Stimulated activated memory B cell treated with anti-CD40 and anti-IgM and Interleukin-4, amounts not matched to agents 10 μg/mL and 1 μg/mL and 100 μg/mL, for 72 hours (primary cell): ENCODE measurements around the gene RFFL.
A peak's percentile ranks its signal among the peaks of the same experiment; 100 is the strongest.
"Not testable (repeated sequence)": the region's sequence is repeated elsewhere in the genome, so short reads cannot be mapped to it uniquely, and the experiment has no call there.

Source experiments
- ATAC-seq: fragments of 150-1000 bp; cut with Tn5 transposase; 2 replicates; pipeline ENCODE4 v1.10.0; 2021
- H3K27ac Mint-ChIP-seq: one replicate; pipeline ENCODE4 v1.8.0; 2022; ENCODE audit warnings: mild to moderate bottlenecking, mixed read lengths
- H3K27me3 Mint-ChIP-seq: one replicate; pipeline ENCODE4 v1.8.0; 2022; ENCODE audit warnings: mixed read lengths
- H3K36me3 Mint-ChIP-seq: one replicate; pipeline ENCODE4 v1.8.0; 2022; ENCODE audit warnings: mixed read lengths
- H3K4me1 Mint-ChIP-seq: one replicate; pipeline ENCODE4 v1.8.0; 2022; ENCODE audit warnings: mixed read lengths
- H3K4me3 Mint-ChIP-seq: one replicate; pipeline ENCODE4 v1.8.0; 2022; ENCODE audit warnings: mild to moderate bottlenecking, moderate library complexity, mixed read lengths
- H3K9me3 Mint-ChIP-seq: one replicate; pipeline ENCODE4 v1.8.0; 2022; ENCODE audit warnings: mixed read lengths

Gene RFFL

DNA sequence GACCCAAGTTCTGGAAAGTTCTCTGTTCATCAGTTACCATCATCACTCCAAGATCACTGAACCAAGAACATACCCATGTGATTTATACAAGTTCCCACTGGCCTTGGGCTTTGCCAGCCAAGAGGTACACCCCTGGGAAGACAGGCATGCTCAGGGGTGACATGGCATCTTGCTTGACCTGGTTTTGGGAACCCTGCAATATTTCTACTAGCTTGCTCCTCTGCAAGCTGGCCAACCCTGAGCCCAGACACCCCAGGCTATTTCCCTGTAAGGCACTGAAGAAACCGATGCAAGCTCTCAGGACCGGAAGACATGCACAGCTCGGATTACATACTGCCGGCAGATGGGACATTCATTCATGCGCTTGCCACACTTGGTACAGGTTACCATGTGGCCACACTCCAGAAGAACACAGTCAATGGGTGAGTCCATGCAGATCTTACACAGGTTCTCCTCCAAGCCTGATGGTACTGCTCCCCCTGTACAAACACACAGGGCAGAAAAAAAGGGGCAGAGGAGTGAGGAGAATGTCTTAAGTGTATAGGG is 51.8 kb downstream of the RFFL start:
- Mint-ChIP-seq H3K4me1 (no peaks in the 10 kb centered on the region), H3K36me3 (peaks cover 46% of the 10 kb centered on the region), H3K27ac (no peak overlapping the region), H3K27me3 (no peaks in the 10 kb centered on the region), H3K9me3 (no peaks in the 10 kb centered on the region), H3K4me3 (no peak overlapping the region)
- no peak for ATAC-seq

DNA sequence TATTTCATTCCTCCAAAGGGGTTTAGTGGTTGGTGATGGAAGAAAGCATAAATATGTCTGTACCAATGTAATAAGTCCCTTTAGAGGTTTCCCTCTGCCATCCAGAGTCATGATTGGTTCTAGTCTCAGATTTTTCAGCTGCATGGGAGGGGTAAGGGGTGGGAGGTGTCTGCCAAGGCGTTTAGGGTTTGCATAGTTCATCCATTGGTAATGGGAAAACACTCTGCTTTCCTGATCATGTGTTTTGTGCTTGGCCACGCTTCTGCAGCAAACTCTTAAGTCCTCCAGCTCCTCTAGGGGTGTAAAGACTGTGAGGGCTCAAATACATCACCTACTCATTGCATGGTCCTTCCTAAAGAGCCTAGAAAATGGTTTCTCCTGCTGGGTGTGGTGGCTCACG is 53.4 kb downstream of the RFFL start:
- Mint-ChIP-seq H3K36me3 (peaks cover 38% of the 10 kb centered on the region), H3K27ac (no peak overlapping the region), H3K9me3 (no peaks in the 10 kb centered on the region), H3K4me1 (no peaks in the 10 kb centered on the region), H3K4me3 (no peak overlapping the region), H3K27me3 (no peaks in the 10 kb centered on the region)
- ATAC-seq = no peak

DNA sequence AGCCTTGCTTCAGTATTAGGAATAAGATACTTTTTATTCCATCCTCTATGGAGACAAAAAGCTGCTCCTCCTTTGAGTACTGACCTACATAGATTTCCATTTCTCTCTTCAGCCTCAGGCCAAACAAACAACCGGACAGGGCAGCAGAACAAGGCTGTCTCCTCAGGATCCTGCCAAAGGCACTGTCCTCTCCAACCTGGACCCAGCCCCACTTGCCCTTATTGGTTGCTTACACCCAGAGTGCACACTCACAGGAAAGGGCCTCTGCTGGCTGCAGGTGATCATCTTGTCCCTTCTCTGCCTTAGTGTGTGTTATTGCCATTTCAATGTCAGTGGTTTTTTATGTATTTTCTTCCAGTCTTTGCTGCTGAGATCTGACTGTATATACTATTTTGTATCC is 56.5 kb downstream of the RFFL start:
- peak overlapping the region; percentile 15 for H3K27ac Mint-ChIP-seq
- no peaks in the 10 kb centered on the region for H3K9me3 Mint-ChIP-seq
- ATAC-seq = no peak
- no peaks in the 10 kb centered on the region for H3K27me3 Mint-ChIP-seq
- no peak overlapping the region for H3K4me3 Mint-ChIP-seq
- peaks cover 40% of the 10 kb centered on the region for H3K36me3 Mint-ChIP-seq
- no peaks in the 10 kb centered on the region for H3K4me1 Mint-ChIP-seq

DNA sequence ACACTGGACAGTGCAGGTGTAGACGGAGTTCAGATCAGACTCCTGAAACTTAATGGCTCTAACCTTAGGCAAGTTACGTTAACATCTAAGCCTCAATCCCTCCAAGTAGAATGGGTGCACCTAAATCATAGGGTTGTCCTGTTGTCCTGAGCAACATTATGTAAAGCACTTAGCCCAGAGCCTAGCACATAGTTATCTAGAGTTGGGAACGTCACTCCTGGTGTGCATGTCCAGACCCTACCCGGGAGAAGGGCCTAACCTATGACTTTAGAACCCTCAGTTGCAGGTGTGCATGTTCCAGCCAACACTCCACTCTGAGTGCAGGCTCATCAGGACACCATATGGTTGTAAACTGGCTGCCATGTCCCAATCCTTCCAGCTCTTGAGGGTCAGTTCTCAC is 57.2 kb downstream of the RFFL start:
- H3K27me3 Mint-ChIP-seq = no peaks in the 10 kb centered on the region
- no peak overlapping the region for H3K4me3 Mint-ChIP-seq
- peaks cover 46% of the 10 kb centered on the region for H3K36me3 Mint-ChIP-seq
- H3K27ac Mint-ChIP-seq = no peak overlapping the region
- no peak for ATAC-seq
- no peaks in the 10 kb centered on the region for H3K4me1 Mint-ChIP-seq
- no peaks in the 10 kb centered on the region for H3K9me3 Mint-ChIP-seq

DNA sequence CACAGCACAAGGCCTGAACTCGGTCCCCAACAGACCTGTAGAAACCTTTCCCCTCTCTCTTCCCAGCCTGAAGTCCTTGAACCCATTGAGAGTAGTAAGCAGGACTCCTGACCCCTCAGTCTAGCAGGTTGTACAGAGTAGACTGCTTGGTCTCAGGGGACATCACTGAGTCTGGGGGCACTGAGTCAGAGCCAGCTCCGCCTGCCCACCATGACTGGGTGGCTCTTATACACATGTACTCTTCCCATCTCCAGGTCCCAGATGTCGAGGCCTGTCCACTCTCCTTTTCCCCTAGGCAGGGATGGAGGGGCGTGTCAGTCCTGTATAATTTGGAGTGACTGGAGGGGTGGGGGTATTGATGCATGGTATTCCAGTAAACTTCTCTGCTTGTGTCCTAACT is 59.7 kb downstream of the RFFL start:
- Mint-ChIP-seq H3K27ac (no peak overlapping the region), H3K4me1 (no peaks in the 10 kb centered on the region)

DNA sequence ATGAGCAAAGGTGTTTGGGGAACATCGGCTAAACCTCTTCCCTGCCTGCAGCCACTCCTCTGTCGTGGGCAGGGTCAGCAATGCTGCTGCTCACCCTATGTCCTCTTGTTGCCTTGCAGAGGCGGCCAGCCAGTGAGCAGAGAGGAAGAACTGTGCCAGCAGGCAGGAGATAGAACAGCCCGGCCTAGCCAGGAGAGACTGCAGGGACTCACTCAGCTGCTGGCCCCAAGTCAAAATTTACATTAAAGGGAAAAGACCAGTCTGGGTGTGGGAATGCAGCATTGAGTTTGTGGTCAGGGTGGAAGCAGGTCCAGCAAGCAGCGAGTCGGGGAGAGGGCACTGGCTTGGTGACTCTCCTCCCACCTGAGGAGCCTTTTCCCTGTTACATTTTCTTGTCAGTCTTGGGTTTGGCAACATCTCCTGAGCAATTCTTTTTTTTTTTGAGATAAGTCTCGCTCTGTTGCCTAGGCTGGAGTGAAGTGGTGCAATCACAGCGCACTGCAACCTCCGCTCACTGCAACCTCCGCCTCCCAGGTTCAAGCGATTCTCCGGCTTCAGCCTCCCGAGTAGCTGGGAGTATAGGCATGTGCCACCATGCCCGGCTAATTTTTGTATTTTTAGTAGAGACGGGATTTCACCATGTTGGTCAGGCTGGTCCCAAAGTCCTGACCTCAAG is 60.5 kb downstream of the RFFL start:
- Mint-ChIP-seq H3K4me1 (peaks cover 5% of the 10 kb centered on the region), H3K4me3 (no peak overlapping the region), H3K36me3 (peaks cover 38% of the 10 kb centered on the region), H3K27ac (no peak overlapping the region), H3K27me3 (no peaks in the 10 kb centered on the region), H3K9me3 (no peaks in the 10 kb centered on the region)
- no peak for ATAC-seq

More for the DNA sequence above, 59.7 kb downstream of the RFFL start:
- H3K27me3 Mint-ChIP-seq = no peaks in the 10 kb centered on the region
- no peaks in the 10 kb centered on the region for H3K9me3 Mint-ChIP-seq
- peaks cover 39% of the 10 kb centered on the region for H3K36me3 Mint-ChIP-seq
- no peak overlapping the region for H3K4me3 Mint-ChIP-seq
- ATAC-seq = no peak

DNA sequence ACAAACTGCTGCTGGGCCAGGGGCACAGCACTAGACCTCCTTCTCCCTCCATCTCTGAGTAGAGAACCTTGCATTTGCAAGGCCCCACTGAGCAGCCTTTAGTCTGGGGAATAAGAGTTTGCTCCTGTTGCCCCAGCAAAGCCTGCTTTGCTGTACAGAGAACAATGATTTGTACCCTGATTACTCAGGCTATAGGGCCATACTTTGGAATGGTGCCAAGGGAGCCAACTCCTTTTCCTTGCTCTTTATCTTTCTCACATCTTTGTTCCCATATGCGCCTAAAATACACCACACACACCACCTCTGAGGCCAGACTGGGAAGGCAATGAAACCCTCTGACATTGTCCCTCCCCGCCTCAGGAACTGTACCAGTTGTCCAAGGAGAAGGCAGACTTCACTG is 62.0 kb downstream of the RFFL start:
- no peak overlapping the region for H3K27ac Mint-ChIP-seq
- H3K4me3 Mint-ChIP-seq = no peak overlapping the region
- no peaks in the 10 kb centered on the region for H3K9me3 Mint-ChIP-seq
- H3K4me1 Mint-ChIP-seq = peaks cover 6% of the 10 kb centered on the region
- peaks cover 27% of the 10 kb centered on the region for H3K36me3 Mint-ChIP-seq
- ATAC-seq = no peak
- H3K27me3 Mint-ChIP-seq = no peaks in the 10 kb centered on the region

DNA sequence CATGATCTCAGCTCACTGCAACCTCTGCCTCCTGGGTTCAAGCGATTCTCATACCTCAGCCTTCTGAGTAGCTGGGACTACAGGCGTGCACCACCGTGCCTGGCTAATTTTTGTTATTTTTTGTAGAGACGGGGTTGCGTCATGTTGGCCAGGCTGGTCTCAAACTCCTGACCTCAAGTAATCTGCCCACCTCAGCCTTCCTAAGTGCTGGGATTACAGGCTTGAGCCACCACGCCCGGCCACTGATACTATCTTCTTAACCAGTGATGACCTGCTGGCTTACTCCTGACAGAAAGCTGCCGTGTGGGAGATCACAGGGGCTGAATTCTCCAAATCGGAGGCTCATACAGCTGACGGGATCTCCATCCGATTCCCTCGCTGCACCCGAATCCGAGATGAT is 62.5 kb downstream of the RFFL start:
- H3K27ac Mint-ChIP-seq, H3K9me3 Mint-ChIP-seq, H3K4me1 Mint-ChIP-seq, H3K27me3 Mint-ChIP-seq, H3K4me3 Mint-ChIP-seq, ATAC-seq: not testable (repeated sequence)
- H3K36me3 Mint-ChIP-seq = peaks cover 33% of the 10 kb centered on the region

DNA sequence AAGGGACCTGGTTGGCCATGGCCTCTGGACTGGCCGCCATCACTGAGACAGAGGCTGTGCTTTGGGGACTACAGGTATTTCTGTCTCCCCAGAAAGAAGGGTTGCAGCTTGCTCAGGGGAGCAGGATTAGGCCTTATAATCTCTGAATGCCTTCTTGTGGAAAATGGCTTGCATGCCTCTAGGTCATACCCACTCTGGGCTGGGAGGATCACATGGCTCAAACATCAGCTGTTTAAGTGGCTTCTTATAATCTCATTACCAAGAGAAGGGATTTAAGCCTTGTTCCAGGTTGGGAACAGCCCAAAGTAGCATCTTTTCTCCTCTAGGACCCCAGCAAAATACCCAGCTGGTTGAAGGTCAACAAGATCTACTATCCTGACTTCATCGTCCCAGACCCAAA is 64.1 kb downstream of the RFFL start:
- peaks cover 36% of the 10 kb centered on the region for H3K36me3 Mint-ChIP-seq
- no peak overlapping the region for H3K27ac Mint-ChIP-seq
- H3K4me1 Mint-ChIP-seq = peaks cover 6% of the 10 kb centered on the region
- H3K27me3 Mint-ChIP-seq = no peaks in the 10 kb centered on the region
- H3K9me3 Mint-ChIP-seq = no peaks in the 10 kb centered on the region
- ATAC-seq = no peak
- no peak overlapping the region for H3K4me3 Mint-ChIP-seq

DNA sequence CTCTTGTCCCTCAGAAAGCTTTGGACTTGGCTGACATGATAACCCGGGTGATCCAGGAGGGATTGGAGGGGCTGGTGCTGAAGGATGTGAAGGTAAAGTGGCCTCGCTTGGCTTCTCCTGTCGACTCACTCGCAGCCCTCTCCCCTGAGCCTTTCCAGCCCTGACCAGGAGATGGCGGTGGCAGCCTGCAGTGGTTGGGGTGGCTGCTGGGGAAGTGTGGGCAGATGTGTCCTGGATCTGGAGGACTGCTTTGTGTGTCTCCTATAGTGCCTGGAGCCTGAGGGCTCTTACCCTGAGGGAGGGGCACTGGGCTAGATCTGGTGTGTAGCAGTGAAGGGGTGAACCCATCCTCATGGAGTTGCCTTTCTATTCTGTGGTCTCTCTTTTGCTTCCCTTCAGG is 65.3 kb downstream of the RFFL start:
- peaks cover 6% of the 10 kb centered on the region for H3K4me1 Mint-ChIP-seq
- peak overlapping the region; percentile 10 for H3K27ac Mint-ChIP-seq
- H3K27me3 Mint-ChIP-seq = no peaks in the 10 kb centered on the region
- peak; percentile 92 for ATAC-seq
- H3K9me3 Mint-ChIP-seq = no peaks in the 10 kb centered on the region
- H3K4me3 Mint-ChIP-seq = no peak overlapping the region
- peaks cover 31% of the 10 kb centered on the region for H3K36me3 Mint-ChIP-seq

DNA sequence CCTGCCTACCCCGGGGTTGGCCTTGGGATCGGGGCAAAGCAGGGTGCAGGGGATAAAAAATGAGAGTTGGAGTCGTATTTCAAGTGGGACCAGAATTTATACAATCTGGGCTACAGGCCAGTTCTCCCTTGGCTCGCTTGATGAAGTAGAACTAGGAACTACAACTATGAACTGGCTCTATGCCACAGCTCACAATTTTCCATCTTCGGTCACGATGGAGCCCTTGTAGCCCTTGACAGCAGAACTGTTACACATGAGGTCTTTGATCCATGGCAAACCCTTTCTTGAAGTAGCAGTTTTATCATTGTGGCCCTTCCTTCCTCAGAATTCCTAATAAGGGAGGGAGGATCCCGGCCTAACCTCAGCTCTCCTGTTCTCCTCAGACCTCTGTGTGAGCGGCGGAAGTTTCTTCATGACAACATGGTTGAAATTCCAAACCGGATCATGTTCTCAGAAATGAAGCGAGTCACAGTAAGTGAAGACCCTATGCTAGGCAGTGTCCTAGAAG is 66.1 kb downstream of the RFFL start:
- no peak overlapping the region for H3K4me3 Mint-ChIP-seq
- H3K27ac Mint-ChIP-seq = no peak overlapping the region
- no peak for ATAC-seq
- no peaks in the 10 kb centered on the region for H3K9me3 Mint-ChIP-seq
- peaks cover 31% of the 10 kb centered on the region for H3K36me3 Mint-ChIP-seq
- no peaks in the 10 kb centered on the region for H3K27me3 Mint-ChIP-seq
- H3K4me1 Mint-ChIP-seq = peaks cover 6% of the 10 kb centered on the region

DNA sequence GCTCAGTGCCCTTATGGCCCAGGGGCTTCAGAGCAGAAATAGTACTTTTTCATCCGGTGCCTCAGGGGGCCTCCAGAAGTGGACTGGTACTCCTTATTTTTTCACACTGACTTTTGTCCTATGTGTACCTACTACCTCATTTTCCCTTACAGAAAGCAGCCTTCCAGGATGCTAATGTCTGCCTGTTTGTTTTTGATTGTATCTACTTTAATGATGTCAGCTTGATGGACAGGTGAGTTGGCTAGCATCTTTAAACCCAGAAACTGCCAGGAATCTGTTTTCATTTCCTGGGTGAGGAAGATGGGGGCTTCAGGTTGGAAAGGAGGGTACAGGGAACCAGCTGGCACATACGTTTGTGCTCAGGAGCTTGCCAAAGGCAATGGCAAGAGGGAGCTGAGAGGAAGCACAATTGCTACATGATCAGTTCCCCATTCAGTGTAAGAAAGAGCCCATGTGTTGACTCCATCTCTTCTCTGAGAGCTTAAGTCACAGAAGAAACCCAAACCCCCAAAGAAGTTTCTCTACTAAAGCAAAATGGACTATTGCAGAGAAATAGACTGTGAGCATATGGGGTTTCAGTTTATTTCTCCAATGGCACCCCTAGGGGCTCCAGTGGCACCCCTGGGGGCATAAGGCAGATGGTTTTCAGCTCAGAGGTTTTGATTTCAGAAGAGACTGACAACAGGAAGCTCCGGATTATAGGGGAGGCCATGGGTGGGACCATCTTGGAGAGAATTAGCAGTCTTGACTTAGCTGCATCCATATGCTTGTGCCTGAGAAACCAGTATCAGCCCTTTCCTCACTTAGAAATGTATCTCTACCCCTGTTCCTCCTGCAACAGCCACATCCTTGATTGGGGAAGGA is 66.9 kb downstream of the RFFL start:
- H3K9me3 Mint-ChIP-seq = no peaks in the 10 kb centered on the region
- H3K27me3 Mint-ChIP-seq = no peaks in the 10 kb centered on the region
- no peak for ATAC-seq
- H3K4me1 Mint-ChIP-seq = peaks cover 6% of the 10 kb centered on the region
- H3K27ac Mint-ChIP-seq = no peak overlapping the region
- no peak overlapping the region for H3K4me3 Mint-ChIP-seq
- peaks cover 33% of the 10 kb centered on the region for H3K36me3 Mint-ChIP-seq

DNA sequence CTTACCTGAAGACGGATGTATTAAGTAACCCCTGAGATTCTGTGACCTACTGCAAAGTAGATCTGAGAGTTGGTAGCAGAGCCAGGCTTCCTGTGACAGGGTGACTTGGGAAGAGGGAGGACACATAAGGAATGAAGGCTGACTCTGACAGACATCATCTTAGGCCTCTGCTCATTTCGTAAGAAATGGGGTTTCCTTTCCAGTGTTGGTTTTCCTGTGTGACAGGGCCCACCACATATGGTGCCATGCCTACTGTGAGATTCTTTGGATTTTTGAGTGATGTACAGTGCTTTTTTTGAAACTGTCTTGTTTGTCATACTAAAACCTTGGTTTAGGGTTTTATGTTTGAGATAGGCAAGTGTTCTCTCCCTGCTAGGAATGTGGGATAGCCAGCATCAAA is 70.5 kb downstream of the RFFL start:
- Mint-ChIP-seq H3K27me3 (no peaks in the 10 kb centered on the region), H3K27ac (no peak overlapping the region), H3K4me1 (peaks cover 1% of the 10 kb centered on the region), H3K9me3 (no peaks in the 10 kb centered on the region), H3K4me3 (no peak overlapping the region), H3K36me3 (peaks cover 61% of the 10 kb centered on the region)
- ATAC-seq = no peak

DNA sequence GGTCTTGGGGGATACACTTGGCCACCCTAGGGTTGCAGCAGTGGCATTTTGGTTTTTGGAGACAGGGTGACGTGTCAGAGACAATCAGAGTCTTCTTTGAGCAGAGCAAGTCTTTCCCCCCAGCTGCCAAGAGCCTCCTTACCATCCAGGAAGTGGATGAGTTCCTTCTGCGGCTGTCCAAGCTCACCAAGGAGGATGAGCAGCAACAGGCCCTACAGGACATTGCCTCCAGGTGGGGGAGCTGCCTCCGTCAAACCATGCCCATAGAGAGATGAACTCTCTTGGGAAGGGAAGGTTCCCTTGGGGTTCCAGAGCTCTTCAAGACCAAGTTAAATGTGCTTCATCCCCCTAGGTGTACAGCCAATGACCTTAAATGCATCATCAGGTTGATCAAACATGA is 71.9 kb downstream of the RFFL start:
- Mint-ChIP-seq H3K9me3 (no peaks in the 10 kb centered on the region), H3K27ac (no peak overlapping the region), H3K36me3 (peaks cover 67% of the 10 kb centered on the region), H3K4me1 (no peaks in the 10 kb centered on the region), H3K27me3 (no peaks in the 10 kb centered on the region), H3K4me3 (no peak overlapping the region)
- ATAC-seq = no peak

DNA sequence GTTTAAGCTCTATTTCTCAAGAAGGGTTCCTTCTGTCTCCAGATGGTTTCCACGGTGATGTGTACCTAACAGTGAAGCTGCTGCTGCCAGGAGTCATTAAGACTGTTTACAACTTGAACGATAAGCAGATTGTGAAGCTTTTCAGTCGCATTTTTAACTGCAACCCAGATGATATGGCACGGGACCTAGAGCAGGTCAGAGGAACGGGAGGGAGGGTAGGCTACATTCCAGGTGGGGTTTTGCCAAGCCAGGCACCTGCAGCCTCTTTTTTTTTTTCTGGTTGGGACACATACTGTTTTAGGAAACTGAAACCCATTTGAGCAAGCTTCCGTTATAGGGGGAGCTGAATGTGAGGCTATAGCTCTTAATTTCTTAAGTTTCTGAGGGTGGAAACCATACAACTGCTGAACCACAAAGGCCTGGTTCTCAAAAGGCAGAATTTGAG is 72.6 kb downstream of the RFFL start:
- Mint-ChIP-seq H3K4me1 (no peaks in the 10 kb centered on the region), H3K4me3 (no peak overlapping the region), H3K36me3 (peaks cover 67% of the 10 kb centered on the region), H3K27me3 (no peaks in the 10 kb centered on the region), H3K9me3 (no peaks in the 10 kb centered on the region), H3K27ac (no peak overlapping the region)
- ATAC-seq = no peak

DNA sequence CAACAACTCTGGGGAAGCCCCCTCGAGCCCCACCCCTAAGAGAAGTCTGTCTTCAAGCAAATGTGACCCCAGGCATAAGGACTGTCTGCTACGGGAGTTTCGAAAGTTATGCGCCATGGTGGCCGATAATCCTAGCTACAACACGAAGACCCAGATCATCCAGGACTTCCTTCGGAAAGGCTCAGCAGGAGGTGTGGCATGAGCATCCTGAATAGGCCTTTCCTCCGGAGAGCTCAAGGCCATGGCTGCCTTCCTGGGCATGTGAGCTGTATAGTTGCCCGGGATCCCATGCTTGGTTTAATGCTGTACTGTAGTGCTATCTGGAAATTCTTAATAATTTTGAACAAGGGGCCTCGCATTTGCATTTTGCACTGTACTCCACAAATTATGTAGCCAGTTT is 74.0 kb downstream of the RFFL start:
- no peak for ATAC-seq
- H3K27me3 Mint-ChIP-seq = no peaks in the 10 kb centered on the region
- H3K36me3 Mint-ChIP-seq = peaks cover 70% of the 10 kb centered on the region
- H3K27ac Mint-ChIP-seq = no peak overlapping the region
- peaks cover 2% of the 10 kb centered on the region for H3K4me1 Mint-ChIP-seq
- no peaks in the 10 kb centered on the region for H3K9me3 Mint-ChIP-seq
- no peak overlapping the region for H3K4me3 Mint-ChIP-seq
